Activated naive CD4-positive, alpha-beta T cell treated with anti-CD3 and anti-CD28 coated beads, Interleukin-2, amount 50 U/mL, for 72 hours (primary cell): ENCODE results near the gene CLTB. TPM values are rescaled to one million over a fixed set of nuclear protein-coding genes. Genes with fewer than 3 reads are reported as not detected.
A peak's percentile ranks its signal among the peaks of the same experiment; 100 is the strongest.

Experiments
- ATAC-seq, 2 donors: fragments of 150-1000 bp; cut with Tn5 transposase; 2 replicates each; pipeline ENCODE4 v1.10.0; 2021; ENCODE audit warnings: mild to moderate bottlenecking in 2 of 2, moderate library complexity in 2 of 2
- DNase-seq, 2 donors: peaks; one replicate each; pipeline ENCODE4 v3.0.0; 2021 to 2022; ENCODE audit warnings: low spot score in 2 of 2
- H3K27ac Mint-ChIP-seq, 2 donors: one replicate each; pipeline ENCODE4 v1.8.0; 2022; ENCODE audit warnings: mild to moderate bottlenecking in 2 of 2, mixed read lengths in 2 of 2
- H3K36me3 Mint-ChIP-seq, 2 donors: one replicate each; pipeline ENCODE4 v1.8.0; 2022; ENCODE audit warnings: mixed read lengths in 2 of 2
- H3K9me3 Mint-ChIP-seq, 2 donors: one replicate each; pipeline ENCODE4 v1.8.0; 2022; ENCODE audit warnings: mixed read lengths in 2 of 2
- total RNA-seq, 2 donors: library from RNA; stranded (reverse); gene quantifications; one replicate each; pipeline ENCODE4 v1.2.3, GENCODE V29; 2022

The CLTB gene
- total RNA-seq, 2 donors from 2014 or later = 41.8 to 48.6 TPM

- DNase-seq = no peak
- Mint-ChIP-seq H3K36me3 (peaks cover 18 to 42% of the 10 kb centered on the region in 2 donors), H3K9me3 (no peaks in the 10 kb centered on the region), H3K27ac (no peak overlapping the region)
- no peak for ATAC-seq
These were observed 36.5 kb downstream of the CLTB start for GRCh38 chr5:176379881-176380280.

DNA sequence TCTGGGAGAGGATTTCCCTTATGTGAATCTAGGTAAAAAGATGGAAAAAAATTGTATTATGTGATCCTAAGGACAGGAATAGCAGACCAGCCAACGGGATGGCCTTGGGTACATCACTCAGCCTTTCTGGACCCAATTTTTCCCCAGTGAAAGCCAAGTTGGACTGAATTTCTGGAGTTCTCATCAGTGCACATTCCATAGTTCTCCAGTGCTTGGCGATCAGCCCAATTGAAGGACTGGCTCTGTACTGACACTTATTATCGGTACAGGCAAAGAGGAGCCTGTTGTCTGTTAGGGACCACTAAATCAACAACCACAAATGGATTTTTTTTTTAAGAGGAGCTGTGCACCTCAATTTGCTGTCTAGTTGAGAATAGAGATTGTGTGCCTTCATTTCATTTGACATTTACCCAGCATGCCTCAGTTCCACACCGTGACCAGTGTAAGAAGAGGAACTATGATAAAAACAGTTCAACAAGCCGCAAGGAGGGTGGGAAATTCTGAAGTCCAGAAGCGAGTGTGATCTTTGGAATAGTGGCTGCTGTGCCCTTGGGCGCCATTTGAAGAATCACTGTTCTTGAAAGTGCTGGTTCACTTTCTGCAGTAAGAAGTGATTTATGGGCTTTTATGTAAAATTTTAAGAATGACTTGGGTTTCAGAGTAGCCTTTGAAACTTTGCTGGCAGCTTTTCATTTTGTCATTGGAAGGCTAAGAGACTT, 43.1 kb downstream of the CLTB start:
- DNase-seq = no peak
- Mint-ChIP-seq H3K36me3 (peaks cover 0 to 5% of the 10 kb centered on the region in 2 donors), H3K27ac (no peak overlapping the region), H3K9me3 (no peaks in the 10 kb centered on the region)
- ATAC-seq = no peak

GRCh38 chr5:176371621-176372539, 44.5 kb downstream of the CLTB start:
- Mint-ChIP-seq H3K27ac (no peak overlapping the region), H3K36me3 (peaks cover 5 to 12% of the 10 kb centered on the region in 2 donors), H3K9me3 (no peaks in the 10 kb centered on the region)
- ATAC-seq (no peak), DNase-seq (no peak)

DNA sequence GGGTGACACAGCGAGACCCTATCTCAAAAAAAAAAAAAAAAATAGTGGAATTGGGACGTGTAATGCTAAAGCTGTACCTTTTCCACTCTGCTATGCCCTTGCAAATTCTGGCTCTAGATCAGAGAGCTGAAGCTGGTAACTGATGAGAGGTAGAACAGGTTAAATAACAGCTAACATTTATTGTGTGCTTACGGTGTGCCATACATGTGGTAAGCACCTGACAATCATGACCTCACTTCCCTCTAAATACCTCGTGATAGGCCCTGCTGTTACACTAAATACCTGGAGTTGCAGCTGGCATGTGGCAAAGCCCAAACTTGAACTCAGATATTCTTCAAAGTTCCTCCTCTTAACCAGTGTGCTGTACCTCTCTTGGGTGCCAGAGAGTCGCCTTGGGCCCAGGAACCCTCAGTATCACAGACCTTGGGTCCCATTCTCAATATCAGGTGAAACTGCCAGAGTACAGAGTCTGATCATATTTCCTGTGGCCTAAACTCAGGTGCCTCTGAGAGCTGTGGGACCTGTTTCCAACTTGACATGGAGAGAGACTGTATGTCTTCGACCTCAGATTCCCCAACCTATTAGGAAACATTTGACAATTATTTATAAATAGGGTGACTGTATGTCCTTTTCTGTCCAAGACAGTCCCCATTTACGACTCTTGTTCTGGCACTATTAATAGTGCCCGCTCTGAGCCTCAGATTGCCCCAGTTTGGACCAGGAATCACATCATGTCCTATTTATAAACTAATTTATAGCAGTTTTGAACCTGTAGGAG, 46.2 kb downstream of the CLTB start:
- DNase-seq (no peak), ATAC-seq (no peak)
- Mint-ChIP-seq H3K9me3 (no peaks in the 10 kb centered on the region), H3K36me3 (peaks cover 0 to 17% of the 10 kb centered on the region in 2 donors), H3K27ac (peak overlapping the region in 1 of 2 donors; percentile 55)

DNA sequence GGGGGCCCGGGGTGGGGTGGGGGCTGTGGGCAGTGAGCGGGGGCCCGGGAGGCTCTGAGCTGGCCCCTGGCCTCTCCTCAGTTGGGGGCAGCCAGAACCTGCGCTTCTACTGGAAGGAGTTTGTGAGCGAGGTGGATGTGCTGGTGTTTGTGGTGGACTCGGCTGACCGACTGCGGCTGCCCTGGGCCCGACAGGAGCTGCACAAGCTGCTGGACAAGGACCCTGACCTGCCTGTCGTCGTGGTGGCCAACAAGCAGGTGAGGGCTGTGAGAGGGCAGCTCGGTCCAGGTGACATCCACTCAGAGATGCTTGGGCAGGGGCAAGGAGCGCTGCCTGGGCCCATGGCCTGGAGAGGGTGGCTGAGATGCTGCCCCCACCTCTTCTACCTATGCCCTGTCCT, 47.6 kb downstream of the CLTB start:
- ATAC-seq (no peak), DNase-seq (no peak)
- H3K27ac Mint-ChIP-seq = no peak overlapping the region
- no peaks in the 10 kb centered on the region for H3K9me3 Mint-ChIP-seq
- peaks cover 0 to 17% of the 10 kb centered on the region in 2 donors for H3K36me3 Mint-ChIP-seq

DNA sequence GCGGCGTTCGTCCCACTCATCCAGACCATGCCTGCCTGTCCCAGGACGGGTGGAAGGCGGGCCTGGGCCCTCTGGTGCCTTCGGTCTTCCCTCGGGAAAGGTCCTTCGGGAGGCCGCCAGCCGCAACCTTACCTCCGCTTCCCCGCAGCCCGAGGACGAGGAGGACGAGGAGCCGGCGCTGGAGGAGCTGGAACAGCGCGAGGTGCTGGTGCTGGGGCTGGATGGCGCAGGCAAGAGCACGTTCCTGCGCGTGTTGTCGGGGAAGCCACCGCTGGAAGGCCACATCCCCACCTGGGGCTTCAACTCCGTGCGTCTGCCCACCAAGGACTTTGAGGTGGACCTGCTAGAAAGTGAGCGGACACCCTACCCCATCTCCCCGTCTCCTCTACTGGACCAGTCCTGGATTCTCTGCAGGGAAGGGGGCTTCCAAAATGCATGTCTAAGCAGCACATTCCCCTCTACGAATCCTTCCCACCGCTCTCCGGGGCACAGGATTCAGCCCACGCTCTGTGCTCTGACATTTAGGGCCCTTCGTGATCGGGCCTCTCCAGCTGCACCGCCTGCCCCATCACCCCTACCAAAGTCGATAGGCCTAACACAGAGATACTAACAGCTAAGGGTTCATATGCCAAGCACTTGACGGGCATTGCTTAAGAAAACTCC, 50.0 kb downstream of the CLTB start:
- H3K27ac Mint-ChIP-seq = peak overlapping the region in 1 of 2 donors; percentile 19
- DNase-seq (no peak), ATAC-seq (no peak)
- no peaks in the 10 kb centered on the region for H3K9me3 Mint-ChIP-seq
- H3K36me3 Mint-ChIP-seq = peaks cover 0 to 17% of the 10 kb centered on the region in 2 donors

GRCh38 chr5:176365351-176366231, 50.7 kb downstream of the CLTB start, which contains the start of gene ARL10:
TSS of gene ARL10 (plus strand) at chr5:176365487. CDS start at chr5:176365564, 77 bp downstream.
- no peaks in the 10 kb centered on the region for H3K9me3 Mint-ChIP-seq
- DNase-seq (peak; percentile 65 to 67), ATAC-seq (peak; percentile 19 to 57)
- peaks cover 0 to 17% of the 10 kb centered on the region in 2 donors for H3K36me3 Mint-ChIP-seq
- H3K27ac Mint-ChIP-seq = peak within 1 kb of the TSS; percentile 56 to 65

DNA sequence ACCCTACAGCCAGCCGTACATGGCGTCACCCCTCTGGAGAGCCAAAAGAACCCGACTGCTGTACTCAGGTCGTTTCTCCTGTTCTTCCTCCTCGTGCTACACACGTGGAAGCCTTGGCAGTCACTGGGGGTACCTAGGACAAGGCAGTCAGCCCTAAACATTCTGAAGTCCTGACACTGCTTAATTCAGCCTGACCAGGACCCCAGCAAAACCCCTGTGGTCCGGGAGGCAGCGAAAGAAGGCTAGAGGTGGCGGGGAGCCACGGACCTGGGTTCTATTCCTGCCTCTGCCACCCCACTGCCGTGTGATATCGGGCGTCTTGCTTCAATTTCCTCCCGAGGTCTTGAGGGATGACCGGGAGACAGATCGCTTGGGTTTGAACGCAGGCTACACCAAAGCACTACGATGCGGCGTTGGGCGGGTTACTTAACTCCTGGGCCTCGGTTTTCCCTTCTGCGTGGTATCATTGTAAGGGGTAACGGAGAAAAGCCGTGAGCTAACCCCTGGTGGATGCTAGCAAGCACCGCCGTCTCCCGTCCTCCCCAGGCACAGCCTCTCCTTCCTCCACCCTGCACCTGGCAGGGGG, 51.5 kb downstream of the CLTB start:
- no peak for ATAC-seq
- no peak for DNase-seq
- Mint-ChIP-seq H3K9me3 (no peaks in the 10 kb centered on the region), H3K36me3 (peaks cover under 1 to 18% of the 10 kb centered on the region in 2 donors), H3K27ac (peak overlapping the region; percentile 56 to 65)

GRCh38 chr5:176362233-176362490, 54.2 kb downstream of the CLTB start:
- no peaks in the 10 kb centered on the region for H3K9me3 Mint-ChIP-seq
- peaks cover 7 to 26% of the 10 kb centered on the region in 2 donors for H3K36me3 Mint-ChIP-seq
- ATAC-seq (no peak), DNase-seq (no peak)
- peak overlapping the region; percentile 94 to 96 for H3K27ac Mint-ChIP-seq

- peaks cover 7 to 24% of the 10 kb centered on the region in 2 donors for H3K36me3 Mint-ChIP-seq
- peak within 1 kb of the TSS; percentile 94 to 96 for H3K27ac Mint-ChIP-seq
- H3K9me3 Mint-ChIP-seq = no peaks in the 10 kb centered on the region
- DNase-seq (peak; percentile 91 to 94), ATAC-seq (peak; percentile 91)
These were observed 54.7 kb downstream of the CLTB start, which contains the start of gene KIAA1191 for GRCh38 chr5:176361437-176362232. TSS of gene KIAA1191 (minus strand) at chr5:176361764. CDS start at chr5:176359508, 2,256 bp downstream.

DNA sequence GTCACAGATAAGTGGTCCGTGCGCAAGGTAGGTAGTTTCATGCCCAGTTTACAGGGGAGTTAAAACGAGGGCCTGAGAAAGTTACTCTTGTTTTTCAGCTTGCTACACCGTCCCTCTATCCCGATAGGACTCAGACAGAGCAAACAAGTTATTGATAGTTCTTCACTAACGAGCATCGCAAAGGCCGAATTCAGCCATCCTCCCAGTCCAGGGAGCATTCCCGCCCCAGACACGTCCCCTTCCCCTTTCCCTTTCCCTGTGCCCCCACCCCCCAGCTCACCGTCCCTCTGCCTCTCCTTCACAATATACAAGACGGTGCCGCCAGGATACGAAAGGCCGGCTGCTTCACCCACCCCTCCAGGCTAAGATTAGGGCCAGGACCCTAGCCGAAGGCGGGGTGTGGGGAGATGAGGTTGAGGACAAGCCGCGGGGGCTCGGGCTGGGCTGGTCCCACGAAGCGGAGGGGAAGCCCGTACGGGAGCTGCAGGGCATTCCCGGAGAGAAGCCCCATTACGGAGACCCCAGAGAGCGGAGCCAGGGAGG, 55.4 kb downstream of the CLTB start:
- ATAC-seq = peak in 1 of 2 donors; percentile 2

DNA sequence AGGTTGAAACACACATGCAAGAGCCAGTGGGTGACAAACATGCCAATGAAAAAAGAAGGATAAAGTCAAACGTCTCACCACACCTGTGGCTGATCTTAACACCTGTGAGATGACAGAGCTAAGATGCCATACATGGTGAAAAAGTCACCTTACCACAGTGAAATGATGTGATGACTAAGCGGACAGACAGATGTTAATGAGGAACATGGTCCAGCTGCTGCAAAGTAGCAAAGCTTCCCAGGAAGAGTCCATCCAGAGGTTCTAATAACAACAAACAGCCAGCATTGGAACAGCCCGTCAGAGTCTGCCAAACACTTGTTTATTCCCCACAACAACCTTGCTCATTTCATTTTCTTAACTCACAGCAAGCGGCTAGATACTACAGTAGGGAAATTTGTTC, 56.7 kb downstream of the CLTB start:
- no peak for DNase-seq
- ATAC-seq = no peak
- Mint-ChIP-seq H3K9me3 (no peaks in the 10 kb centered on the region), H3K27ac (peak overlapping the region; percentile 69 to 91), H3K36me3 (peaks cover 7 to 20% of the 10 kb centered on the region in 2 donors)

More for the DNA sequence above, 55.4 kb downstream of the CLTB start:
- Mint-ChIP-seq H3K36me3 (peaks cover 7 to 20% of the 10 kb centered on the region in 2 donors), H3K27ac (peak overlapping the region; percentile 94 to 96), H3K9me3 (no peaks in the 10 kb centered on the region)
- no peak for DNase-seq

GRCh38 chr5:176356179-176356566, 60.2 kb downstream of the CLTB start:
- Mint-ChIP-seq H3K36me3 (peaks cover 11 to 20% of the 10 kb centered on the region in 2 donors), H3K9me3 (no peaks in the 10 kb centered on the region), H3K27ac (peak overlapping the region in 1 of 2 donors; percentile 79)
- ATAC-seq (no peak), DNase-seq (no peak)
